ENCODE results near the gene ELP5.

DNA sequence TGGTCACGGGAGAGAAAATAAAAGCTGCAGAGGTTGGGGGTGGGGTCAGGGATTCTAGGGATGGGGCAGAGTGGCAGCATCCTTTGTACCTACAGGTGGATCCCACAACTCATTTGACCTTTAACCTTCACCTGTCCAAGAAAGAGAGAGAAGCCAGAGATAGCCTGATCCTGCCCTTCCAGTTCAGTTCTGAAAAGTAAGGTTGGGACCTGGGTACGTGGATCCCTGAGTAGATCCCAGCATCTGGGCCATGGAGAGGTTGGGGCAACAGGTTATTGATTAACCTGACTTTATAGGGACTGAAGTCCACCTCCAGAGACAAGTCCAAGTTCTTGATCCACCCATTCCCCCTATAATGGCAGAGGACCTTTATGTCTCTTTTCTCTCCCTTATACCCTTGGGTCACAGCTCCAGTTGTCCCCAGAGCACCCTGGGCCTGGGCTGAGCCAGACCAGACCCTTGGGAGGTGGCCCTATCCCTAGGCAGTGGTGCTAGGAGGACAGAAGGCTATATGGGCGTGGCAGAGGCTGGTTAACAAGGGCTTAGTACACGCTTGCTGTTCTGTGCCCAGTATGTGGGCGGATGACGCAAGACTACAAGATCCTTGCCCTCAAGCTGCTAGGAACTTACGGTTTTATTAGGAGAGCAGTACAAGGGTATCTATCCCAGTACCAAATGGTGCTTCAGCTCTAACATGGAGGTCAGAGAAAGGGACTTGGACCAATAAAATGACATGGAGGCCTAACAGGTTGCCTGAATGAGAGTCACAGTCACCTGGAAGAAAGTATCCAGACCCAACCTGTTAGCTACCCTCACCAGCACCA lies 6.9 kb downstream of the ELP5 start:
- TF ChIP-seq, protein P1, sequence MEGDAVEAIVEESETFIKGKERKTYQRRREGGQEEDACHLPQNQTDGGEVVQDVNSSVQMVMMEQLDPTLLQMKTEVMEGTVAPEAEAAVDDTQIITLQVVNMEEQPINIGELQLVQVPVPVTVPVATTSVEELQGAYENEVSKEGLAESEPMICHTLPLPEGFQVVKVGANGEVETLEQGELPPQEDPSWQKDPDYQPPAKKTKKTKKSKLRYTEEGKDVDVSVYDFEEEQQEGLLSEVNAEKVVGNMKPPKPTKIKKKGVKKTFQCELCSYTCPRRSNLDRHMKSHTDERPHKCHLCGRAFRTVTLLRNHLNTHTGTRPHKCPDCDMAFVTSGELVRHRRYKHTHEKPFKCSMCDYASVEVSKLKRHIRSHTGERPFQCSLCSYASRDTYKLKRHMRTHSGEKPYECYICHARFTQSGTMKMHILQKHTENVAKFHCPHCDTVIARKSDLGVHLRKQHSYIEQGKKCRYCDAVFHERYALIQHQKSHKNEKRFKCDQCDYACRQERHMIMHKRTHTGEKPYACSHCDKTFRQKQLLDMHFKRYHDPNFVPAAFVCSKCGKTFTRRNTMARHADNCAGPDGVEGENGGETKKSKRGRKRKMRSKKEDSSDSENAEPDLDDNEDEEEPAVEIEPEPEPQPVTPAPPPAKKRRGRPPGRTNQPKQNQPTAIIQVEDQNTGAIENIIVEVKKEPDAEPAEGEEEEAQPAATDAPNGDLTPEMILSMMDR (IDR thresholded peaks at IDR 0.05): no peak
- no peak for TF ChIP-seq POLR2A (IDR thresholded peaks at IDR 0.05)
